H7 (cell line): Measurements from ENCODE around the gene ALDH1L2. TPM values are rescaled to one million over a fixed set of nuclear protein-coding genes. Genes with fewer than 3 reads are reported as not detected.

Experiments
- DNase-seq: peaks from one replicate; pipeline ENCODE4 v3.0.0; 2012
- H3K27me3 ChIP-seq: 2 replicates; pipeline ENCODE4 v1.6.0; 2011; ENCODE audit warnings: mild to moderate bottlenecking, low read length; ENCODE audit not compliant: control insufficient read depth, insufficient read depth
- H3K36me3 ChIP-seq: replicated peaks from 2 replicates; pipeline ENCODE4 v1.5.1; 2011; ENCODE audit warnings: low read length; ENCODE audit not compliant: control insufficient read depth, insufficient read depth
- H3K4me3 ChIP-seq: 2 replicates; pipeline ENCODE4 v1.5.1; 2011; ENCODE audit warnings: low read depth, mild to moderate bottlenecking, control low read depth, low read length, moderate library complexity; ENCODE audit not compliant: insufficient read depth
- total RNA-seq: library from RNA; depleted of rRNA; stranded (reverse); fragments of >200 nt; shearing (Covaris generic); gene quantifications from 2 replicates; pipeline ENCODE4 v1.2.3, GENCODE V29; 2014; rRNA removed

ALDH1L2 gene
- 1.1 and 1.2 TPM in 2 replicates for total RNA-seq

DNA sequence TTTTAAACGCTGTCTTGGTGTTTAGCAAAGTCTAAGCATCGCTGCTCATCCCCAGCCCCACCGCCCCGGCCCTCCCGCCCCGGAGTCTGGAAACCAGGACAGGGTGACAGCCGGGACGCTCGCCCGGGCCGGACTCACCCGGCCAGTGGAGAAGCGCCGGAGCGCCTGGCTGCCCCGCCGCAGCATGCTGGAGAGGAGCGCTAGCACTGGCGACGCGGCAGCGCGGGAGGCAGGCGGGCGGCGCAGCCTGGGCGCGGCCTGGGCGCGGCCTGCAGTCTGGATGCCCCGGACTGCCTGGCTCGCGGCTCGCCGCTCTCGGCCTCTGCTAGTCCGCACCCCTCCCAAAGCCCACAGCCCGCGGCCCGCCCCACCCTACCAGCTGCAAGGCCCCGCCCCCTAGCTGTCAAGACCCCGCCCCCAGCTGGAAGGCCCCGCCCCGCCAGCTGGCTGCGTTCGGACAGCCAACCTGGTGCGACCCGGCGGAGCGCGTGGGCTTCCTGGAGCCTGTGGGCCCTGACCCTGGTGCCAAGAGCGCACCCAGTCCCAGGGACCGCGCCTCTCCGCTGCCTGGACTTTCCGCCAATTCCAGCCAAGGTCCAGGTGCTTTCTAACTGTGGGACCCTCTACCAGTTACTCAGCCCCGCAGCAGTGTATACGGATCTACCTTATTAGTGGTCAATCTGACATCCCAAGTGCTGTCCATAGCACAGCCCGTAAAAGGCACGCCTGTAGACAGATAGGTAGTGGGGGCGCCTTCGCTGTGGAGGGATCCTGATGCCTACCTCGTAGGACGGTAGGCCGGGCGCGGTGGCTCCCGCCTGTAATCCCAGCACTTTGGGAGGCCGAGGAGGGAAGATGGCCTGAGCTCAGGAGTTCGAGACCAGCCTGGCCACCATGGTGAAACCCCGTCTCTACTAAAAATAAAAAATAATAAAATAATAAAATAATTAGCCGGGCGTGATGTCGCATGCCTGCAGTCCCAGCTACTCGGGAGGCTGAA, at the start of gene ALDH1L2:
Gene ALDH1L2, minus strand, starts transcription at position 208 of the 1,000 bp plus-strand sequence. Its CDS starts 22 bp downstream, at position 186.
- peak within 1 kb of the TSS; percentile 59 for H3K4me3 ChIP-seq
- DNase-seq = peak; percentile 97
- H3K36me3 ChIP-seq = no peaks in the 10 kb centered on the region
- H3K27me3 ChIP-seq = peaks cover 11% of the 10 kb centered on the region

- no peak for DNase-seq
- H3K36me3 ChIP-seq = peaks cover 25% of the 10 kb centered on the region
These were observed 36.3 kb upstream of the ALDH1L2 start for GRCh38 chr12:105120551-105120950.

DNA sequence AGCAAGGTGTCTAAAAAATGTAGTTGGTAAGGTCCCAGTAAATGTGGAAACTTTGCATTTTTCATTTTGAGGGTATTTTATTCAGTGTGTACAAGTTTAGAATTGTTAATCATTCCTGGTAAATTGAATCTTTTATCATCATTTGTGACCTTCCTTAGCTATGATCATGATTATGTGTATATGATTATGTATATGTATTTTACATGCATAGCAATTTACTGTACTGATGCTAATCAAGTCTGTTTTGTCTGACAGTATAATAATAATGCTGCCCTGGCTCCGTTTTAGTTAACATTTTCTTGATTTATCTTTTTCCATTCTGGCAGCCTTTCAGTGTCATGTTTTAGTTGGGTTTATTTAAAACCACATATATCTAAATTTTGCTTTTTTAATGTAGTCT, 32.7 kb upstream of the ALDH1L2 start:
- Histone ChIP-seq H3K27me3 (no peaks in the 10 kb centered on the region), H3K36me3 (peaks cover 19% of the 10 kb centered on the region), H3K4me3 (no peak overlapping the region)
- no peak for DNase-seq

More at GRCh38 chr12:105120551-105120950, 36.3 kb upstream of the ALDH1L2 start:
- H3K27me3 ChIP-seq = no peaks in the 10 kb centered on the region
- no peak overlapping the region for H3K4me3 ChIP-seq

DNA sequence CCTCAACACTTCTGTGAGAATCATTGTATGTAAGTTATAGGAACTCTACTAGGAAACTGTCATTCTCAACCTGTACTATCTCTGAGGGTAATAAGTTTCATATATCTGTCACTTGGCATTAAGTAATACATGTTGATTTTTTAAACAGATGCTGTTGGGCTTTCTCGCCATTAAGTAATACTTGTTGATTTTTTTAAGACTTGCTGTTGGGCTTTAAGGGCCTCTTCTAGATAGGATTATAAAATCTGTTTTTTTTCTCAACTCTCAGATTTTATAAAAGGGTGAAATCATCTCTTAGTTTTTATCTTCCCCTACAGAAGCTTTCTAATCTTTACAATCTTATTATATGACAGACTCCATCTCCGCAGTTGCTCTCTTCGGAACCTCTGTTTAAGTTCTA, 28.8 kb upstream of the ALDH1L2 start:
- DNase-seq = no peak
- peaks cover 9% of the 10 kb centered on the region for H3K36me3 ChIP-seq
- no peak overlapping the region for H3K4me3 ChIP-seq
- no peaks in the 10 kb centered on the region for H3K27me3 ChIP-seq

GRCh38 chr12:105110851-105111250, 26.6 kb upstream of the ALDH1L2 start:
- DNase-seq = no peak
- H3K27me3 ChIP-seq = no peaks in the 10 kb centered on the region
- H3K36me3 ChIP-seq = peaks cover 5% of the 10 kb centered on the region
- H3K4me3 ChIP-seq = no peak overlapping the region

DNA sequence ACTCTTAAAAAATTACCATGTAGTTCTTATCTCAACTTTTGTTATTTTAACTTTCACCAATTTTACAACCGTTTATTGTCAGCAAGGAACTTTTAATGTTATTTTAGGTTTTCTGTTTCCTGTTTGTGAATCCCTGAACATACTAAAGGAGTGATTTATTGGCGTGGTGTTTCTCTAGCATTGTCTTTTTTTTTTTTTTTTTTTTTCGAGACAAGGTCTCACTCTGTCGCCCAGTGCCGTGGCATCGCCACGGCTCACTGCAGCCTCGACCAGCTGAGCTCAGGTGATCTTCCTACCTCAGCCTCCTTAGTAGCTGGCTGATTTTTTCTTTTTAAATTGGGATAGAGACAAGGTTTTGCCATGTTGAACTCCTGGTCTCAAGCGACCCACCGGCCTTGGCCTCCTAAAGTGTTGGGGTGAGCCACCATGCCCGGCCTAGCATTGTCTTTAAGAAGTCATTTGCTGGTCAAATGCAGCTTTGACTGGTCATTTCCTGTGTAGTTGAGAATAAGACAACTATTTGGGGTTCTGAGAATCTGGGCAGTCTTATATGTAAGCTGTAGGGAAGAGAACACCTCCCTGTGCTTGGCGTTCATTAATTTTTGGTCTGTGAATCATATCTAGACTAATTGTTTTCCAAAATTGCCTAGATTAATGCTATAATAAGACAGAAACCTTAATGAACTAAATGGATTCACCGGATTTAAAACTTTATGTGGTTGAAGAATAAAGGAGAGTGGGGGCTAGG, 25.4 kb upstream of the ALDH1L2 start:
- H3K27me3 ChIP-seq = no peaks in the 10 kb centered on the region
- H3K4me3 ChIP-seq = no peak overlapping the region
- DNase-seq = no peak
- H3K36me3 ChIP-seq = peaks cover 4% of the 10 kb centered on the region

DNA sequence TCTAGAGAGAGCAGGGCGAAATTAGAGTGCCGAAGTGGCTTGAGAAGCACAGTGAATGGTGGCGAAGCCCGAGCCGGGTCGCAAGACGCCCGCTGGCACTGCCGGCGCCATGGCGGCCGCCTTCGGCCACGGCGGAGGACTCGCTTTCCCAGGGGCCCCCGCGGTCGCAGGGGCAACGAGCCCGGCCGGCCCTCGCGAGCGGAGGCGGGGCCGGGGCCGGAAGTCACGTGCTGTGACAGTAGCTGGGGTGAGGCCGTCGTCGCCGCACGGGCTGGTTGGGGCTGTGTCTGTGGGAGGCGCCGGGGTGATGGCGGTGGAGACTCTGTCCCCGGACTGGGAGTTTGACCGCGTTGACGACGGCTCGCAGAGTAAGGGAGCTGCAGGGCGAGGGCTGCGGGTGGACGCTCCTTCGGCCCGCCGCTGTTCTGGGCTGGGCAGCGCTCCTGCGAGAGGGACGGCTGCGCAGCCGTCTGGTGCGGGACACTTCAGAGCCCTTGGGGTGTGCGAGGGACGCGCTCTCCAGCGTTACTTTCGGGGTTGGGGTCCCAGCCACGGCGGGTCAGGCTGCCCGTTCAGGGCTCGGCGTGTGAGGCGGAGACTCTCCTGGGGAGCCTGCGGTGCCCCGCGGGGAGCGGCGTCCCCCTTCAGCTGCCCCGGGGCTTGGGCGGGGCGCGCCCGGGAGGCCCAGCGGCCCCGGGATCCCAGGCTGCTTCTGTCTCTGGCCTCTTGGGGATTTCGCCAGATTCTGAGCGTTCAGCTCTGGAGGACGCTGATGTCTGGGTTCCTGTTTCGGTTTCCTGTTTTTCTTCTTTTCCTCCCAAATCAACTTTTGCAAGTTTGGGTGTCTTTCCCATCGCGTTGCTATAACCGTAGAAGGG, 23.5 kb upstream of the ALDH1L2 start, which contains the start of gene WASHC4:
Gene WASHC4, plus strand, starts transcription at position 238 of the 878 bp plus-strand sequence. Its CDS starts 70 bp downstream, at position 308.
- Histone ChIP-seq H3K4me3 (peak within 1 kb of the TSS; percentile 97), H3K36me3 (peaks cover 4% of the 10 kb centered on the region), H3K27me3 (no peaks in the 10 kb centered on the region)
- DNase-seq = peak; percentile 97

DNA sequence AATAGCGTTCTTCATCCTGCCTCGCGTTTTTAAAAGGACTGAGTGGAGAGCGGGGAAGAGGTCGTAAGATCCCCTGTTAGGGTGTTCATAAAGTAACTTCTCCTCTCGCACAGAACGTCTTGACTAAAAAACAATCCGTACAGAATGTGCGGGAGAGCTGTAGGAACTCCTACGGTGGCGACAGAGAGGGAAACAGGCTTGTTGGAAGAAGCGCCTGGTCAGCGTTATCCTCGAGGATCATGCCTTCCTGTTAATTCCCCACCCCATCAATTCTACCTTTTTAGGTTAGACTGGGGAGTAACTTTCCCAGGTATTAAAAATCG, 22.9 kb upstream of the ALDH1L2 start:
- peaks cover 2% of the 10 kb centered on the region; the same call in 1 of the 2 replicates for H3K36me3 ChIP-seq
- peak overlapping the region; percentile 97 for H3K4me3 ChIP-seq
- H3K27me3 ChIP-seq = no peaks in the 10 kb centered on the region
- no peak for DNase-seq

DNA sequence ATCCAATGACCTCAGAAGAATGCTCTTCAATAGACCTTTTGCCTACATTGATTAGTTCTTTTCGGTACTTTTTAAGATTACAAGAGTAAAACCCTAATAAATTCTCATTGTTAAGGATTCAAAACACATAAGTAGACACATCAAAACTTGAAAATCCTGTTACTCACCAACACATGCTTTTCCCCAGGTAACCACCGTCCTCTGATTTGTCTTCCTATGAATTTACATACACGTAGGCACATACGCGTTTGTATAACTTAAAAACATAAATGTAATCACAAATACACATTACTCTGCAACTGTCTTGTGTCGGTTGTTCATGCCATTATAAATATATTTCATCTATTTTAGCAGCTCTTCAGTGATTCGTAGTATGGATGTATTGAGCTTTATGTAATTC, 22.4 kb upstream of the ALDH1L2 start:
- no peaks in the 10 kb centered on the region for H3K27me3 ChIP-seq
- H3K4me3 ChIP-seq = no peak overlapping the region; the same call in 1 of the 2 replicates
- no peaks in the 10 kb centered on the region for H3K36me3 ChIP-seq
- DNase-seq = no peak

DNA sequence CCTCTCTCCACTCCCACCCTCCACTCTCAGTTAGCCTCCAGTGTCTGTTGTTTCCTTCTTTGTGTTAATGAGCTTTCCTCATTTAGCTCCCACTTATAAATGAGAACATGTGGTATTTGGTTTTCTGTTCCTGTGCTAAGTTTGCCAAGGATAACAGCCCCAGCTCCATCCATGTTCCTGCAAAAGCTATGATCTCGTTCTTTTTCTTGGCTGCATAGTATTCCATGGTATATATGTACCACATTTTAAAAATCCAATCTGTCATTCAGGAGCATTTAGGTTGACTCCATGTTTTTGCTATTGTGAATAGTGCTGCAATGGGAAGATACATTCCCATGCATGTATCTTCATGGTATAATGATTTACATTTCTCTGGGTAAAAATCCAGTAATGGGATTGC, 20.5 kb upstream of the ALDH1L2 start:
- no peak overlapping the region for H3K4me3 ChIP-seq
- H3K27me3 ChIP-seq = no peaks in the 10 kb centered on the region
- H3K36me3 ChIP-seq = no peaks in the 10 kb centered on the region
- no peak for DNase-seq

DNA sequence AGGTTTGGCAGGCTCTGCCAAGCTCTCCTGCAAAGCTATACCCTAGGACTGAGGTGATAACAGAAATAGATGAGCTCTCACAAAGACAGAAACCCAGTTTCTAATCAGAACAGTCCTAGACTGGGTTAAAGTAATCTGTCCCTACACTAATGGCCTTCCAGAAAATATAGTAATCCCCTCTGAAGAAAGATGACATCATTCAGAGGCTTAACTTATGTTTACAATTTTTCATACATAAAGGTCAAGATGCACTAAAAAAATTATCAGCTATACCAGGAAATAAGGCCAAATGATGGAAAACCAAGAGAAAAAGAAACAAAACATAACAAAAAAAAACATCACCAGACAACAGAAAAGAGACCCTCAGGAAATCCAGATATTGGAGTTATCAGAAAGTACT, 18.4 kb upstream of the ALDH1L2 start:
- Histone ChIP-seq H3K27me3 (no peaks in the 10 kb centered on the region), H3K36me3 (no peaks in the 10 kb centered on the region), H3K4me3 (no peak overlapping the region)
- no peak for DNase-seq

- DNase-seq = no peak
- Histone ChIP-seq H3K27me3 (no peaks in the 10 kb centered on the region), H3K36me3 (no peaks in the 10 kb centered on the region), H3K4me3 (no peak overlapping the region)
These were observed 16.7 kb upstream of the ALDH1L2 start for GRCh38 chr12:105100998-105101397.

- Histone ChIP-seq H3K27me3 (no peaks in the 10 kb centered on the region), H3K36me3 (no peaks in the 10 kb centered on the region), H3K4me3 (no peak overlapping the region)
- DNase-seq = no peak
These were observed 16.1 kb upstream of the ALDH1L2 start for GRCh38 chr12:105100207-105100985.
